HepG2 (cell line): ENCODE results near the gene ALB. TPM values are rescaled to one million over a fixed set of nuclear protein-coding genes. Genes with fewer than 3 reads are reported as not detected.
A peak's percentile ranks its signal among the peaks of the same experiment; 100 is the strongest.

Experiments
- FOXA3 ChIP-seq: IDR thresholded peaks from 2 replicates; pipeline ENCODE4 v1.6.1; 2016; ENCODE audit warnings: missing genetic modification reagents, missing compliant biosample characterization
- GABPB1 ChIP-seq: IDR thresholded peaks from 2 replicates; pipeline ENCODE4 v1.6.1; 2016; ENCODE audit warnings: mild to moderate bottlenecking, missing genetic modification reagents, moderate library complexity, missing compliant biosample characterization
- MAFG ChIP-seq: sonication (generic); formaldehyde crosslinking; IDR thresholded peaks from 2 replicates; pipeline ENCODE4 v1.5.1; 2020; ENCODE audit warnings: mild to moderate bottlenecking, missing genetic modification reagents
- NFE2L2 ChIP-seq: fragments of 150-350 bp; IDR thresholded peaks from 2 replicates; pipeline ENCODE4 v1.6.1; 2014; ENCODE audit warnings: low read length
- RBFOX2 ChIP-seq: fragments of 200-400 bp; formaldehyde crosslinking; IDR thresholded peaks from 2 replicates; pipeline ENCODE4 v1.6.1; 2017; ENCODE audit warnings: low read depth, mild to moderate bottlenecking, low read length
- SRSF4 ChIP-seq: fragments of 200-400 bp; formaldehyde crosslinking; IDR thresholded peaks from one replicate; pipeline ENCODE4 v1.6.1; 2018; ENCODE audit warnings: mild to moderate bottlenecking, low read depth, low read length, moderate library complexity; ENCODE audit not compliant: poor library complexity, severe bottlenecking
- TCF7L2 ChIP-seq: IDR thresholded peaks from 2 replicates; pipeline ENCODE4 v1.6.1; 2011; ENCODE audit warnings: mild to moderate bottlenecking, low read depth, low read length, moderate library complexity
- ZMAT3 ChIP-seq: sonication (generic); formaldehyde crosslinking; conservative IDR thresholded peaks from 2 replicates; pipeline ENCODE4 v1.7.0; 2021; ENCODE audit warnings: missing genetic modification reagents
- ZMYM2 ChIP-seq: sonication (generic); formaldehyde crosslinking; IDR thresholded peaks from 2 replicates; pipeline ENCODE4 v1.8.0; 2022; ENCODE audit warnings: mild to moderate bottlenecking, missing genetic modification reagents
- ZNF235 ChIP-seq: sonication (generic); formaldehyde crosslinking; IDR thresholded peaks from 2 replicates; pipeline ENCODE4 v1.8.1; 2023; ENCODE audit warnings: mild to moderate bottlenecking, missing genetic modification reagents, borderline replicate concordance
- ZNF333 ChIP-seq: sonication (generic); formaldehyde crosslinking; IDR thresholded peaks from 2 replicates; pipeline ENCODE4 v1.4.0; 2020; ENCODE audit warnings: mild to moderate bottlenecking, missing genetic modification reagents, borderline replicate concordance
- ZNF34 ChIP-seq: sonication (generic); formaldehyde crosslinking; IDR thresholded peaks from 2 replicates; pipeline ENCODE4 v1.4.0; 2020; ENCODE audit warnings: mild to moderate bottlenecking, missing genetic modification reagents, borderline replicate concordance
- ZNF614 ChIP-seq: IDR thresholded peaks from 2 replicates; pipeline ENCODE4 v1.6.1; 2018; ENCODE audit warnings: missing biosample characterization, missing genetic modification reagents, inconsistent platforms, borderline replicate concordance
- ZNF768 ChIP-seq: sonication (generic); formaldehyde crosslinking; IDR thresholded peaks from 2 replicates; pipeline ENCODE4 v1.4.0; 2020; ENCODE audit warnings: missing genetic modification reagents
- polyA plus RNA-seq, 8 experiments: library from polyadenylated mRNA; depleted of rRNA in 3 of 8; stranded (reverse) in 7 of 8; unstranded in 1 of 8; fragments of >200 nt; fragmentation: Illumina TruSeq in 4 of 8; extraction: Trizol in 4 of 8; gene quantifications; 2 replicates each; pipeline versions ENCODE4 v1.2.1 to v1.2.3, GENCODE V29; 2011 to 2016; ENCODE audit warnings: low read depth in 4 of 8, missing spikeins in 1 of 8, mixed read lengths in 1 of 8; ENCODE audit not compliant: insufficient read depth in 1 of 8
- total RNA-seq, 5 experiments: library from RNA; depleted of rRNA; stranded (reverse); fragments of >200 nt; fragmentation: Illumina TruSeq; extraction: Trizol; gene quantifications; 2 replicates each; pipeline ENCODE4 v1.2.3, GENCODE V29; 2016; ENCODE audit warnings: low read depth in 1 of 5
- TF ChIP-seq, protein P1 (sequence below): sonication (generic); formaldehyde crosslinking; IDR thresholded peaks from 2 replicates; pipeline ENCODE4 v1.4.0; 2020; ENCODE audit warnings: missing genetic modification reagents
- TF ChIP-seq, protein P2 (sequence below): sonication (generic); formaldehyde crosslinking; IDR thresholded peaks from 2 replicates; pipeline ENCODE4 v1.4.0; 2020; ENCODE audit warnings: missing genetic modification reagents
- TF ChIP-seq, protein P3 (sequence below): sonication (generic); formaldehyde crosslinking; IDR thresholded peaks from 2 replicates; pipeline ENCODE4 v1.8.1; 2022; ENCODE audit warnings: mild to moderate bottlenecking, missing genetic modification reagents
- TF ChIP-seq, protein P4 (sequence below): IDR thresholded peaks from 2 replicates; pipeline ENCODE4 v1.6.1; 2016; ENCODE audit warnings: missing compliant biosample characterization, missing genetic modification reagents, borderline replicate concordance
- TF ChIP-seq, protein P5 (sequence below): sonication (generic); formaldehyde crosslinking; IDR thresholded peaks from 2 replicates; pipeline ENCODE4 v1.4.0; 2020; ENCODE audit warnings: missing genetic modification reagents

Gene ALB
- total and polyA plus RNA-seq, 2 of the 13 experiments (the other 11 are each of a cell fraction or from before 2014, with no cell fraction given) = 22,259 to 22,625 TPM

DNA sequence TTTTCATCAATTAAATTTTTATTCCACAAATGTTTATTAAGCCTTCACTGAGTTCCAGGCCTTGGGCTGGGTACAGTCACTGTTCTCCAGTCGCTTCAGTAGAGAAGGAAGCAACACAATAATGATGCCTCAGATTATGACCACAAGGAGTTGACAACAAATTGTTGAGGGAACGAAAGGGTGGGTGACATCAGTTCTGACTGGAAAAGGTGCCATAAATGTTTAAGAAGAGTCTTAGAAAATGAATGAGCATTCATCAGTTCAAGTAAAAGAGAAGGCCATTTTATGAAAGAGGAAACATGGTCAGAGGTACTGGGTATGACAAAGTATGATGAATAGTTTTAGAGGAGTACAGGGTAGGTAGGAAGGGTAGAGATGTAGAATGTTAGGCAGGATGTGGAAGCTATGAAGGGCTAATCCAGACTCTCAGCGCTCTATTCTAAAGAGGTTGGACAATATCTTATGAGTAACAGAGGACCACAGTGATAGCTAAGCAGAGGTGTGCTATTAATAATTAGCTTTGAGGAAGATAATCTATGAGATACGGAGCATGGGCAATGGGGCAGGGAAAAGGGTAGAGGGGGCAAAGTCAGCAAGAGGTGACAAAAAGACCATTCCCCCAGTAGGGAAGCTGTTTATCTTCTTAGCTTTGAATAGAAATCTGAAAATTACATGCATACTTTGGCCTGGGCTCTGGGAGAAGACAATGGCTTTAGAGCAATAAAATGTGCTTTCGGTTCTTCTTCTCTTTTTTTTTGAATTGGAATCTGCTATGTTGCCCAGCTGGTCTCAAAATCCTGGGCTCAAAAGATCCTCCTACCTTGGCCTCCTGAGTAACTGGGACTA, 52.3 kb downstream of the ALB start (continued):
- TF ChIP-seq FOXA3 (CRISPR knock-in tag) (no peak), ZNF768 (CRISPR knock-in tag) (no peak), ZMAT3 (no peak), ZMYM2 (CRISPR knock-in tag) (no peak), ZNF614 (0 out of 2 replicates have a peak, but pooled peaks have one; percentile 10), TCF7L2 (no peak), SRSF4 (no peak), RBFOX2 (peak; percentile 58), GABPB1 (CRISPR knock-in tag) (no peak), NFE2L2 (no peak), ZNF34 (no peak), ZNF333 (no peak), ZNF235 (CRISPR knock-in tag) (no peak), MAFG (CRISPR knock-in tag) (no peak)
- TF ChIP-seq, protein P1, sequence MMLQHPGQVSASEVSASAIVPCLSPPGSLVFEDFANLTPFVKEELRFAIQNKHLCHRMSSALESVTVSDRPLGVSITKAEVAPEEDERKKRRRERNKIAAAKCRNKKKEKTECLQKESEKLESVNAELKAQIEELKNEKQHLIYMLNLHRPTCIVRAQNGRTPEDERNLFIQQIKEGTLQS (CRISPR knock-in tag) = no peak
- TF ChIP-seq, protein P2, sequence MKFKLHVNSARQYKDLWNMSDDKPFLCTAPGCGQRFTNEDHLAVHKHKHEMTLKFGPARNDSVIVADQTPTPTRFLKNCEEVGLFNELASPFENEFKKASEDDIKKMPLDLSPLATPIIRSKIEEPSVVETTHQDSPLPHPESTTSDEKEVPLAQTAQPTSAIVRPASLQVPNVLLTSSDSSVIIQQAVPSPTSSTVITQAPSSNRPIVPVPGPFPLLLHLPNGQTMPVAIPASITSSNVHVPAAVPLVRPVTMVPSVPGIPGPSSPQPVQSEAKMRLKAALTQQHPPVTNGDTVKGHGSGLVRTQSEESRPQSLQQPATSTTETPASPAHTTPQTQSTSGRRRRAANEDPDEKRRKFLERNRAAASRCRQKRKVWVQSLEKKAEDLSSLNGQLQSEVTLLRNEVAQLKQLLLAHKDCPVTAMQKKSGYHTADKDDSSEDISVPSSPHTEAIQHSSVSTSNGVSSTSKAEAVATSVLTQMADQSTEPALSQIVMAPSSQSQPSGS (CRISPR knock-in tag) = no peak; the same call in 1 of the 2 replicates
- TF ChIP-seq, protein P3, sequence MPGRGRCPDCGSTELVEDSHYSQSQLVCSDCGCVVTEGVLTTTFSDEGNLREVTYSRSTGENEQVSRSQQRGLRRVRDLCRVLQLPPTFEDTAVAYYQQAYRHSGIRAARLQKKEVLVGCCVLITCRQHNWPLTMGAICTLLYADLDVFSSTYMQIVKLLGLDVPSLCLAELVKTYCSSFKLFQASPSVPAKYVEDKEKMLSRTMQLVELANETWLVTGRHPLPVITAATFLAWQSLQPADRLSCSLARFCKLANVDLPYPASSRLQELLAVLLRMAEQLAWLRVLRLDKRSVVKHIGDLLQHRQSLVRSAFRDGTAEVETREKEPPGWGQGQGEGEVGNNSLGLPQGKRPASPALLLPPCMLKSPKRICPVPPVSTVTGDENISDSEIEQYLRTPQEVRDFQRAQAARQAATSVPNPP (CRISPR knock-in tag) = 0 out of 2 replicates have a peak, but pooled peaks have one; percentile 50
- TF ChIP-seq, protein P4, sequence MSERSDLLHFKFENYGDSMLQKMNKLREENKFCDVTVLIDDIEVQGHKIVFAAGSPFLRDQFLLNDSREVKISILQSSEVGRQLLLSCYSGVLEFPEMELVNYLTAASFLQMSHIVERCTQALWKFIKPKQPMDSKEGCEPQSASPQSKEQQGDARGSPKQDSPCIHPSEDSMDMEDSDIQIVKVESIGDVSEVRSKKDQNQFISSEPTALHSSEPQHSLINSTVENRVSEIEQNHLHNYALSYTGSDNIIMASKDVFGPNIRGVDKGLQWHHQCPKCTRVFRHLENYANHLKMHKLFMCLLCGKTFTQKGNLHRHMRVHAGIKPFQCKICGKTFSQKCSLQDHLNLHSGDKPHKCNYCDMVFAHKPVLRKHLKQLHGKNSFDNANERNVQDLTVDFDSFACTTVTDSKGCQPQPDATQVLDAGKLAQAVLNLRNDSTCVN (CRISPR knock-in tag) = no peak
- TF ChIP-seq, protein P5, sequence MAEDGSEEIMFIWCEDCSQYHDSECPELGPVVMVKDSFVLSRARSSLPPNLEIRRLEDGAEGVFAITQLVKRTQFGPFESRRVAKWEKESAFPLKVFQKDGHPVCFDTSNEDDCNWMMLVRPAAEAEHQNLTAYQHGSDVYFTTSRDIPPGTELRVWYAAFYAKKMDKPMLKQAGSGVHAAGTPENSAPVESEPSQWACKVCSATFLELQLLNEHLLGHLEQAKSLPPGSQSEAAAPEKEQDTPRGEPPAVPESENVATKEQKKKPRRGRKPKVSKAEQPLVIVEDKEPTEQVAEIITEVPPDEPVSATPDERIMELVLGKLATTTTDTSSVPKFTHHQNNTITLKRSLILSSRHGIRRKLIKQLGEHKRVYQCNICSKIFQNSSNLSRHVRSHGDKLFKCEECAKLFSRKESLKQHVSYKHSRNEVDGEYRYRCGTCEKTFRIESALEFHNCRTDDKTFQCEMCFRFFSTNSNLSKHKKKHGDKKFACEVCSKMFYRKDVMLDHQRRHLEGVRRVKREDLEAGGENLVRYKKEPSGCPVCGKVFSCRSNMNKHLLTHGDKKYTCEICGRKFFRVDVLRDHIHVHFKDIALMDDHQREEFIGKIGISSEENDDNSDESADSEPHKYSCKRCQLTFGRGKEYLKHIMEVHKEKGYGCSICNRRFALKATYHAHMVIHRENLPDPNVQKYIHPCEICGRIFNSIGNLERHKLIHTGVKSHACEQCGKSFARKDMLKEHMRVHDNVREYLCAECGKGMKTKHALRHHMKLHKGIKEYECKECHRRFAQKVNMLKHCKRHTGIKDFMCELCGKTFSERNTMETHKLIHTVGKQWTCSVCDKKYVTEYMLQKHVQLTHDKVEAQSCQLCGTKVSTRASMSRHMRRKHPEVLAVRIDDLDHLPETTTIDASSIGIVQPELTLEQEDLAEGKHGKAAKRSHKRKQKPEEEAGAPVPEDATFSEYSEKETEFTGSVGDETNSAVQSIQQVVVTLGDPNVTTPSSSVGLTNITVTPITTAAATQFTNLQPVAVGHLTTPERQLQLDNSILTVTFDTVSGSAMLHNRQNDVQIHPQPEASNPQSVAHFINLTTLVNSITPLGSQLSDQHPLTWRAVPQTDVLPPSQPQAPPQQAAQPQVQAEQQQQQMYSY (CRISPR knock-in tag) = no peak; the same call in 1 of the 2 replicates
